IPS-NIHi11 (cell line): Measurements from ENCODE around the gene CXXC1.
A peak's percentile ranks its signal among the peaks of the same experiment; 100 is the strongest.
"Not testable (repeated sequence)": the region's sequence is repeated elsewhere in the genome, so short reads cannot be mapped to it uniquely, and the experiment has no call there.

Source experiments
- DNase-seq: peaks from one replicate; pipeline ENCODE4 v3.0.0; 2012; ENCODE audit warnings: mixed read lengths, low spot score

Gene CXXC1

GRCh38 chr18:50287441-50288347 lies at the start of gene CXXC1:
CXXC1 (minus strand) TSS chr18:50287692; CDS start chr18:50287589, 103 bp downstream.
- DNase-seq: peak; percentile 88

GRCh38 chr18:50334546-50335152 lies 47.2 kb upstream of the CXXC1 start:
- no peak for DNase-seq

- no peak for DNase-seq
These were observed 44.2 kb upstream of the CXXC1 start for GRCh38 chr18:50331691-50332090.

- DNase-seq: no peak
These were observed 42.7 kb upstream of the CXXC1 start for GRCh38 chr18:50330176-50330575.

GRCh38 chr18:50327983-50328382 lies 40.5 kb upstream of the CXXC1 start:
- DNase-seq: no peak

GRCh38 chr18:50320719-50321118 lies 33.2 kb upstream of the CXXC1 start:
- DNase-seq: no peak

GRCh38 chr18:50315100-50315871 lies 27.8 kb upstream of the CXXC1 start:
- no peak for DNase-seq

GRCh38 chr18:50313873-50314460 lies 26.5 kb upstream of the CXXC1 start:
- no peak for DNase-seq

- DNase-seq: no peak
These were observed 25.6 kb upstream of the CXXC1 start for GRCh38 chr18:50313031-50313607.

- DNase-seq: no peak
These were observed 25.0 kb upstream of the CXXC1 start for GRCh38 chr18:50312296-50313030.

GRCh38 chr18:50311650-50312049 lies 24.2 kb upstream of the CXXC1 start:
- no peak for DNase-seq

GRCh38 chr18:50310080-50310479 lies 22.6 kb upstream of the CXXC1 start:
- DNase-seq: no peak

GRCh38 chr18:50308851-50309250 lies 21.4 kb upstream of the CXXC1 start:
- DNase-seq: not testable (repeated sequence)

GRCh38 chr18:50307738-50308470 lies 20.4 kb upstream of the CXXC1 start:
- DNase-seq: peak; percentile 96

- no peak for DNase-seq
These were observed 19.9 kb upstream of the CXXC1 start for GRCh38 chr18:50307400-50307737.

- no peak for DNase-seq
These were observed 19.5 kb upstream of the CXXC1 start for GRCh38 chr18:50306944-50307343.

- no peak for DNase-seq
These were observed 13.6 kb upstream of the CXXC1 start for GRCh38 chr18:50301074-50301473.

GRCh38 chr18:50299626-50300388 lies 12.3 kb upstream of the CXXC1 start:
- no peak for DNase-seq

- peak; percentile 12 for DNase-seq
These were observed 11.2 kb upstream of the CXXC1 start for GRCh38 chr18:50298443-50299284.
